Activated T-cell treated with anti-CD3 and anti-CD28 coated beads, Interleukin-2, amount 50 U/mL, for 1 hour (primary cell): ENCODE measurements around the gene XXYLT1.
"Not testable (repeated sequence)": the region's sequence is repeated elsewhere in the genome, so short reads cannot be mapped to it uniquely, and the experiment has no call there.

ENCODE experiments used
- DNase-seq: peaks from one replicate; pipeline ENCODE4 v3.0.0-alpha.2; 2020

XXYLT1 gene

GRCh38 chr3:195224156-195224979 lies 46.6 kb downstream of the XXYLT1 start:
- no peak for DNase-seq

- no peak for DNase-seq
Measured at GRCh38 chr3:195221876-195222617, 48.9 kb downstream of the XXYLT1 start.

GRCh38 chr3:195221015-195221853 lies 49.7 kb downstream of the XXYLT1 start:
- DNase-seq, result no peak

- DNase-seq, result no peak
Measured at GRCh38 chr3:195219351-195220230, 51.4 kb downstream of the XXYLT1 start.

GRCh38 chr3:195218331-195218730 lies 52.6 kb downstream of the XXYLT1 start:
- not testable (repeated sequence) for DNase-seq

DNA sequence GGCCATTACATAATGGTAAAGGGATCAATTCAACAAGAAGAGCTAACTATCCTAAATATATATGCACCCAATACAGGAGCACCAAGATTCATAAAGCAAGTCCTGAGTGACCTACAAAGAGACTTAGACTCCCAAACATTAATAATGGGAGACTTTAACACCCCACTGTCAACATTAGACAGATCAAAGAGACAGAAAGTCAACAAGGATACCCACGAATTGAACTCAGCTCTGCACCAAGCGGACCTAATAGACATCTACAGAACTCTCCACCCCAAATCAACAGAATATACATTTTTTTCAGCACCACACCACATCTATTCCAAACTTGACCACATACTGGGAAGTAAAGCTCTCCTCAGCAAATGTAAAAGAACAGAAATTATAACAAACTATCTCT lies 55.4 kb downstream of the XXYLT1 start:
- not testable (repeated sequence) for DNase-seq

DNA sequence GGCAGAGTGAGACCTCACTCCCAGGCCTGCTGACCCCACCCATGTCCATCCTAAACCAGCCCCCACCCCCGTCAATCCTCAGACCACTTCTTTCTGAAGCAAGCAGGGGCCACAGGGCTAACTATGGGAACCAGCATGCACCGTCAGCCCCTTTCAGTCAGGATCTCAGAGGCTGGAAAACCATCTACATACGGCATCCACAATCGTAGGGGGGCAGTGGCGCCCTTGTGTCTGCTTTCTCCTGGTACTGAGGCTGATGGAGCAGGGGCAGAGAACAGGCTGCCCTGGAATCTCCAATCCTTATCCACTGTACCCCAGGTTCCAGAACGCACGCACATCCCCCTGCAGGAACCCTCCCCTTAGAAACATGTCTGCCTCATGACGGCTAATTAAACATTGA lies 56.6 kb downstream of the XXYLT1 start:
- no peak for DNase-seq

- DNase-seq, result no peak
Measured at GRCh38 chr3:195213639-195214315, 57.2 kb downstream of the XXYLT1 start.

- no peak for DNase-seq
Measured at GRCh38 chr3:195212749-195213375, 58.1 kb downstream of the XXYLT1 start.

DNA sequence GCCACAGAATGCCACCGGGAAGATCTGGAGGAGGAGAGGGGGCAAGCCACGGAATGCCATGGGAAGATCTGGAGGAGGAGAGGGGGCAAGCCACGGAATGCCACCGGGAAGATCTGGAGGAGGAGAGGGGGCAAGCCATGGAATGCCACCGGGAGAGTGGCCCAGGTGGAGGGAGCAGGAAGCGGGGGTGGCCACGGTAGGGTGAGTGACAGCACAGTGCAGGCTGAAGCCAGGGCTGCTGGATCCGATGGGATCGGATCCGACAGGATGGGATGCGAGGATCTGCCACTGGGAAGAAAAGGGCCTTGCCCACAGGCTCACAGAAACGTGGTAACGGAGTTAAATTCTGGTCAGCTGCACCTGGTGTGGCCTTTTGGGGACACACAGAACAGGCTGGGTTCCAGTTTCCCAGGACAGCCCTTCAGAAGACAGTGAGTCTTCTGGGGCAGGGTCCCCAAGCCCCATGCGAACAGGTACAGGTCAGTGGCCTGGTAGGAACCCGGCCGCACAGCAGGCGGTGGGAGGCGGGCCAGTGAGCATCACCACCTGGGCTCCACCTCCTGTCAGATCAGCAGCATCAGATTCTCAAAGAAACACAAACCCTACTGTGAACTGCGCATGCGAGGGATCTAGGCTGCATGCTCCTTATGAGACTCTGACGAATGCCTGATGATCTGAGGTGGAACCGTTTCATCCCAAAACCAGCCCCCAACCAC lies 58.8 kb downstream of the XXYLT1 start:
- DNase-seq, result no peak

DNA sequence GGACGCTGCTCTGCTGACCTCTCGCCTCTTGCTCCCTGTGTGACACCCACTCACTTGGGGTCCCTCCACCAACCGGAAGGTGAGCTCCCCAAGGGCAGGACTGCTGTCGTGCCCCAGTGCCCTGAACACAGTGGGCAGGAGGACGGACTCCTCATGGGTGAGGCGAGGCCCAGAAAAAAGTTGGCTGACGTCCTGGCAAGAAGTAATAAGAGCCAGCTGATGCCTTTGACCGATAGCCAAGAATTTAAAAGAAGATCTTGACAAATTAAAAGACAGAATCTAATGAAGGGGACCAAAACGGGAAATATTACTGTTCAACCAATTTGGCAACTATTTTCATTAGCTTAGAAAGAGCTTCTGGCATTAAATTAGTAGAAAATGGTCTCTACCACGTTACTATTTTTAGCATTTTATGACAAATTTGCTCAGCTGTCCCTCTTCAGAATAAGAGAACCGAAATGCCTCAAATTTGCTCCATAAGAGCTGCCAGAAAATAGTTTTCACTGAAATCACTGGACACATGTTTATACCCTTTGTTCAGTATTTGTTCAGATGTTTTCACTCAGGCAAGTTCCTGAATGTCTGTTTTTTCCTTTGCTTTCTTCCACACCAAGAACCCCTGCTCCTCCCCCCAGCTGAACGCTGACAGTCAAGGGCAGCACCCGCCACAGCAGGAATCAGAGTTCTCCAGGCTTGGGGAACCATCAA lies 60.5 kb downstream of the XXYLT1 start:
- no peak for DNase-seq

- DNase-seq, result no peak
Measured at GRCh38 chr3:195209847-195210265, 61.1 kb downstream of the XXYLT1 start.

GRCh38 chr3:195209083-195209846 lies 61.7 kb downstream of the XXYLT1 start:
- DNase-seq, result no peak

DNA sequence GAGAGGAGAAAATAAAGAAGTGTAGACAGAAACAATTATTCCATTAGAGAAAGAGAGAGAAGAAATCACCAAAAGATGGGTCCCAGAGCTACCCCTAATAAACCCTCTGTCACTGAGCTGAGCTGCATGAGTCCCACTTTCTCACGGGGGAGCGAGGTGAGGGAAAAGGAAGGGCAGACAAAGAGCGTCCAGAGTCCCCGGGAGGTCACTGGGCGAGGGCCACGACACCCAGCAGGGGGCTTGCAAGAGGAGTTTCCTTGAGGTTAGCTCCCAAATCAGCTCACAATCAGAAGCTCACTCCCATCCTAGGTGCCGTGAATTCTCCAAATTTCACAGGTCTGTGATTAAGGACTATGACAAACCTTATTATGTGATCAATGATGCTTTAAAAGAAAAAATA lies 62.3 kb downstream of the XXYLT1 start:
- no peak for DNase-seq

GRCh38 chr3:195208183-195208582 lies 62.8 kb downstream of the XXYLT1 start:
- no peak for DNase-seq

GRCh38 chr3:195207731-195208130 lies 63.2 kb downstream of the XXYLT1 start:
- DNase-seq, result no peak

DNA sequence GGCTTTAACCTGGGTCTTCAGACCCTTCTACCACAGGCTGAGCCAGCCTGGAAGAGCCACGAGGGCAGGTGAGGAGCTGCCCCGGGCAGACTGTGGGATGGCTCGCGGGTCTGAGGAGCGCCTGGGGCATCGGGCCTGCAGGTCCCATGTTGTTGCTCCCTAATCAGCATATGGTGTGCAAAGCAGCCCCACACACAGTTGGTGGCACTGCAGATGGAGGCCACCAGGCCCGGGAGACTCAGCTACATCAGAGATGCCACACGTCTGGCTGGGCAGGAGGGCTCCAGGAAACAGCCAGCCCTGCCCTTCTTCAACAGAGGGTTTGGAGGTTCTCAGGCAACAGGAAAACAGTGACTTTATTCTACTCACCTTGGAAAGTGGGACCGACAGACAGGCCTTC lies 63.9 kb downstream of the XXYLT1 start:
- DNase-seq, result no peak

- DNase-seq, result no peak
Measured at GRCh38 chr3:195204360-195205163, 66.4 kb downstream of the XXYLT1 start.
